ENCODE data around the gene MAPK6. TPM values are rescaled to one million over a fixed set of nuclear protein-coding genes. Genes with fewer than 3 reads are reported as not detected.

Gene MAPK6
- total and polyA plus RNA-seq, 10 of the 15 experiments (the other 5 are each of a cell fraction or from before 2014, with no cell fraction given): 20.6 to 100 (median 52.6) TPM

DNA sequence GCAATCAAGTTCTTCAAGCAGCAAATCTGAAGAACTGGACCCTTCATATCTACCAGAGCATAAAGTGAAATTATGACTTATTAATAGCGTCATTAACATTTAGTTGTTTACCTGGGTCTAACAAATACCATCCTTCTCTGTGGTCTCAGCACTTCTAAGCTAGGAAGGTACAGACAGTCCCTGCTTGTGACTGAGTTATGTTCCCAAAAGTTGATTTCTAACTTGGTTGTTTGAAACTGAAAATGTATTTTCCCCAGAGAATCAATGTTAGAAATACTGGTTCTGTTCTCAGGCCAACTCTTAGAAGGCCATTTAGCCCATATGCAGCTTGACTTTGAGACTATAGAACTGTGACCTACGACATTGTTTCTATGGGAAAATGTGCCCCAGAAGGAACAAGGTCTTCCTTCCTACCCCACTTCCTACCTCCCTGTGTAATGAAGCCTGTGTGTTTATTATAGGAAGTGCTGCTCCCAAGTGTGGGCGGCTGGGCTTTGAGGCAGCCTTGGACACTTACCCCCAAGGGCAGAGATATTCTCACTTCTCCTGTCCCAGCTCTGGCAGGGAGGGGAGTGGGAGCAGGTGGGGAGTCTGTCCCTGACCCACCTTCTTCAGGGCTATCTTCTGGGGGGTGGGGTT lies 12.2 kb upstream of the MAPK6 start (continued):
- no peak for TF ChIP-seq ZZZ3 (IDR thresholded peaks at IDR 0.05; ENCODE audit: control insufficient read depth, insufficient read length, low read depth)
- TF ChIP-seq EP300 (IDR thresholded peaks at IDR 0.05; ENCODE audit: borderline replicate concordance in 1 of 2, control insufficient read depth in 1 of 2, low read depth in 2 of 2, low read length in 2 of 2): peak in 1 of 2 experiments; percentile 25; a peak in 1 of 4 replicates
- TF ChIP-seq SMARCA5 (IDR thresholded peaks at IDR 0.05): 0 out of 2 replicates have a peak, but pooled peaks have one; percentile 58
- 0 out of 2 replicates have a peak, but pooled peaks have one; percentile 1 for TF ChIP-seq CREM (IDR thresholded peaks at IDR 0.05; ENCODE audit: low read depth)

DNA sequence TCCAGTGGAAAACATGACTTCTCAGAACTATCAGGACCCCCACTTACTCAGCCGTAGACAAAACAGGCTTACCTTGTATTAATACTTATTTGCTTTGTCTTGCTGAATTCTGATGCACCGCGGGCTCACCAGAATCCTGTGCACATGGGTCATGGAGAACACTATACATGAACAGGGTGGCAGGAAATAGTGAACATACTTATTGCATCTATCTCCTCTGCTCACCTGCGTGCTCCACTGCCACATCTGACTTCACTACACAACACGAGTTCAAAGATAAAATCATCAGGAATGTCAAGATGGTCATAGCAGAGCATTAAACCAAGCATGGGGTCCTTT lies 10.7 kb upstream of the MAPK6 start:
- TF ChIP-seq ETV6 (conservative IDR thresholded peaks at IDR 0.05 in 1 of 2, IDR thresholded peaks at IDR 0.05 in 1 of 2; ENCODE audit: borderline replicate concordance in 1 of 2, low read depth in 1 of 2) (0 out of 4 replicates have a peak, but pooled peaks of 1 of the 2 experiments have one; percentile 6), NR2F1 (conservative IDR thresholded peaks at IDR 0.05) (no peak), KDM1A (IDR thresholded peaks at IDR 0.05; ENCODE audit: borderline replicate concordance) (no peak), SPI1 (IDR thresholded peaks at IDR 0.05; ENCODE audit: borderline replicate concordance, insufficient read depth, low read depth, low read length) (no peak), NBN (IDR thresholded peaks at IDR 0.05) (no peak), SIN3A (IDR thresholded peaks at IDR 0.05; ENCODE audit: low read depth, low read length) (no peak)
- ChIA-PET SMC1A (ENCODE audit: uncharacterized antibody, unreplicated experiment) (interaction anchor here (1.0 to 5.7 kb wide), 9 partner anchors 9 to 130 kb away, joined by 3 to 68 read pairs (median 20); no protein-coding TSS in a partner anchor), CTCF (interaction anchor here (0.7 to 2.1 kb wide), 7 partner anchors 40 to 95 kb away, joined by 3 to 11 read pairs (median 4); no protein-coding TSS in a partner anchor), POLR2A (interaction anchor here (0.7 to 5.0 kb wide), 6 partner anchors 11 to 129 kb away, joined by 3 to 54 read pairs (median 8); partner anchors contain the start of gene MAPK6), RAD21 (ENCODE audit: unreplicated experiment) (interaction anchor here (1.2 to 5.1 kb wide), 6 partner anchors 12 to 106 kb away, joined by 6 to 54 read pairs (median 27); partner anchors contain the start of gene MAPK6)
- no peaks in the 10 kb centered on the region for H3K27me3 ChIP-seq (replicated peaks in 1 of 2; ENCODE audit: control insufficient read depth in 2 of 2, insufficient read depth in 2 of 2, low read length in 1 of 2)
- intact Hi-C loops (cut with micrococcal nuclease; ENCODE audit: unreplicated experiment): loop anchor here (1.0 to 5.0 kb wide), 2 partner anchors 12 to 271 kb away; partner anchors contain the start of gene LYSMD2
- no peaks in the 10 kb centered on the region for H3K36me3 ChIP-seq (ENCODE audit: control insufficient read depth in 2 of 2, insufficient read depth in 2 of 2, low read length in 1 of 2)
- in situ Hi-C loops (cut with MboI): no loop called here
- no TSS peak for BruUV-seq (replicated peaks)
- 83% methylated on average over 5 of the region's 5 CpGs for WGBS (ENCODE audit: insufficient coverage, insufficient replicate concordance, low lambda C conversion rate, missing lambda C conversion rate)
- no peak for ATAC-seq
- no peak for FAIRE-seq
- peak overlapping the region; percentile 57 for H3K9ac ChIP-seq (ENCODE audit: control insufficient read depth, insufficient read depth, low read length)
- no peaks in the 10 kb centered on the region for H4K20me1 ChIP-seq (ENCODE audit: control insufficient read depth, insufficient read depth)
- H3K4me2 ChIP-seq (ENCODE audit: control insufficient read depth, insufficient read depth): peak overlapping the region; percentile 88
- no peaks in the 10 kb centered on the region for H3K79me2 ChIP-seq (ENCODE audit: control insufficient read depth, insufficient read depth, low read length)
- DNase-seq (ENCODE audit: low read depth, low spot score): no peak
- H3K27ac ChIP-seq (ENCODE audit: control insufficient read depth, insufficient read depth): peak overlapping the region; percentile 99
- peaks cover under 1% of the 10 kb centered on the region; the same call in 1 of the 3 replicates for H3K9me3 ChIP-seq (replicated peaks; ENCODE audit: control insufficient read depth, insufficient read depth, low read length)
- H2AFZ ChIP-seq (ENCODE audit: control insufficient read depth, low read depth, low read length): peak overlapping the region; percentile 77
- no peak overlapping the region for H3K4me3 ChIP-seq
- H3K4me1 ChIP-seq (ENCODE audit: control insufficient read depth, insufficient read depth, low read length): peaks cover 75% of the 10 kb centered on the region

All from GM12878 (cell line).